Measurements from ENCODE around the gene HOXA5.

GRCh38 chr7:27106901-27107240 lies 36.6 kb downstream of the HOXA5 start:
- no peak for TF ChIP-seq CTCF (IDR thresholded peaks at IDR 0.05; ENCODE audit: low read length)
- TF ChIP-seq EZH2 (optimal IDR thresholded peaks at IDR 0.05; ENCODE audit: low read depth, low read length), result no peak
- TF ChIP-seq EZH2phosphoT487 (IDR thresholded peaks at IDR 0.05; ENCODE audit: low read length), result no peak

Data from MM.1S (cell line).